ENCODE measurements around the gene PXDC1. TPM values are rescaled to one million over a fixed set of nuclear protein-coding genes. Genes with fewer than 3 reads are reported as not detected.

Gene PXDC1
- total and polyA plus RNA-seq, 2 experiments from 2014 or later = 1.2 to 1.8 TPM

- no peak for TF ChIP-seq ZNF462 (CRISPR knock-in tag; IDR thresholded peaks at IDR 0.05)
- TF ChIP-seq ZNF331 (CRISPR knock-in tag; IDR thresholded peaks at IDR 0.05; ENCODE audit: low read depth) = no peak
- no peak for TF ChIP-seq CTCF (conservative IDR thresholded peaks at IDR 0.05; ENCODE audit: low read depth in 2 of 2)
- TF ChIP-seq ETS1 (IDR thresholded peaks at IDR 0.05) = no peak
Measured at GRCh38 chr6:3731700-3732099, 19.8 kb downstream of the PXDC1 start (continued).

- Histone ChIP-seq H4K20me1 (replicated peaks; ENCODE audit: insufficient read depth) (no peaks in the 10 kb centered on the region), H3K79me2 (replicated peaks; ENCODE audit: insufficient read depth) (no peaks in the 10 kb centered on the region)
- no peak for DNase-seq (ENCODE audit: low spot score)
- no peak for TF ChIP-seq ETS1 (IDR thresholded peaks at IDR 0.05)
- no peak for TF ChIP-seq REST (IDR thresholded peaks at IDR 0.05; ENCODE audit: unreplicated experiment)
- no peak for TF ChIP-seq POLR2AphosphoS5 (IDR thresholded peaks at IDR 0.05; ENCODE audit: low read depth)
- no peak for TF ChIP-seq ZNF331 (CRISPR knock-in tag; IDR thresholded peaks at IDR 0.05; ENCODE audit: low read depth)
- no peak for TF ChIP-seq CTCF (conservative IDR thresholded peaks at IDR 0.05; ENCODE audit: low read depth in 2 of 2)
Measured at GRCh38 chr6:3729603-3730344, 21.7 kb downstream of the PXDC1 start.

More at GRCh38 chr6:3729603-3730344, 21.7 kb downstream of the PXDC1 start:
- Mint-ChIP-seq H3K9me3 (peaks cover 5% of the 10 kb centered on the region; the same call in 2 of the 3 replicates), H3K4me1 (peaks cover 13% of the 10 kb centered on the region), H3K27ac (no peak overlapping the region), H3K4me3 (no peak overlapping the region), H3K36me3 (ENCODE audit: low read depth) (peaks cover 4% of the 10 kb centered on the region; the same call in 2 of the 3 replicates), H3K27me3 (ENCODE audit: insufficient read depth, low read depth, poor library complexity) (peaks cover 4% of the 10 kb centered on the region)
- no peaks in the 10 kb centered on the region for H3K36me3 ChIP-seq (ENCODE audit: insufficient read depth)
- H3K4me2 ChIP-seq = no peak overlapping the region
- no peak for ATAC-seq
- no peak overlapping the region for H3K4me3 ChIP-seq
- H3K4me1 ChIP-seq (ENCODE audit: insufficient read depth) = no peaks in the 10 kb centered on the region
- H3K27me3 ChIP-seq (ENCODE audit: insufficient read depth) = no peaks in the 10 kb centered on the region
- no peak overlapping the region for H2AFZ ChIP-seq
- H3F3A ChIP-seq (replicated peaks; ENCODE audit: low read depth) = no peaks in the 10 kb centered on the region
- H3K27ac ChIP-seq (ENCODE audit: low read depth) = no peak overlapping the region
- H3K9me2 ChIP-seq (ENCODE audit: insufficient read depth) = no peaks in the 10 kb centered on the region
